Mesenchymal stem cell (in vitro differentiated cells and primary cell): ENCODE results near the gene STON1.
A peak's percentile ranks its signal among the peaks of the same experiment; 100 is the strongest.

Experiments
- DNase-seq: peaks from one replicate; pipeline ENCODE4 v3.0.0-alpha.2; 2013
- H2AFZ ChIP-seq: one replicate; pipeline ENCODE4 v1.6.1; 2013; ENCODE audit warnings: low read depth, mild to moderate bottlenecking, control low read depth, inconsistent platforms, low read length, moderate library complexity
- H2AK5ac ChIP-seq: 2 replicates; pipeline ENCODE4 v1.6.1; 2013; ENCODE audit warnings: low read length, moderate library complexity, mild to moderate bottlenecking, inconsistent platforms; ENCODE audit not compliant: severe bottlenecking
- H2BK120ac ChIP-seq: one replicate; pipeline ENCODE4 v1.6.1; 2013; ENCODE audit warnings: low read depth, mild to moderate bottlenecking, inconsistent platforms, low read length, moderate library complexity
- H2BK12ac ChIP-seq, 2 experiments: one replicate each; pipeline ENCODE4 v1.6.1; 2013; ENCODE audit warnings: inconsistent platforms in 2 of 2, low read length in 2 of 2, mild to moderate bottlenecking in 2 of 2, moderate library complexity in 2 of 2, control low read depth in 1 of 2
- H2BK15ac ChIP-seq: one replicate; pipeline ENCODE4 v1.6.1; 2013; ENCODE audit warnings: mild to moderate bottlenecking, low read depth, inconsistent platforms; ENCODE audit not compliant: poor library complexity, severe bottlenecking
- H2BK5ac ChIP-seq: 2 replicates; pipeline ENCODE4 v1.6.1; 2013; ENCODE audit warnings: low read depth, mild to moderate bottlenecking, low read length, control low read depth, inconsistent platforms; ENCODE audit not compliant: poor library complexity, severe bottlenecking
- H3K14ac ChIP-seq, 2 experiments: one replicate each; pipeline ENCODE4 v1.6.1; 2013; ENCODE audit warnings: inconsistent platforms in 2 of 2, low read length in 2 of 2, control low read depth in 1 of 2, mild to moderate bottlenecking in 1 of 2, moderate library complexity in 1 of 2
- H3K18ac ChIP-seq, 2 experiments: one replicate each; pipeline ENCODE4 v1.6.1; 2013; ENCODE audit warnings: inconsistent platforms in 2 of 2, low read length in 2 of 2, control low read depth in 1 of 2, low read depth in 1 of 2, mild to moderate bottlenecking in 1 of 2
- H3K23ac ChIP-seq, 2 experiments: one replicate each; pipeline ENCODE4 v1.6.1; 2013; ENCODE audit warnings: inconsistent platforms in 2 of 2, low read length in 2 of 2, mild to moderate bottlenecking in 2 of 2, moderate library complexity in 2 of 2, control low read depth in 1 of 2
- H3K27ac ChIP-seq: 2 replicates; pipeline ENCODE4 v1.5.1; 2013; ENCODE audit warnings: mild to moderate bottlenecking, moderate library complexity, low read length, control low read depth, inconsistent platforms; ENCODE audit not compliant: poor library complexity, severe bottlenecking
- H3K27me3 ChIP-seq, 2 experiments: 2 replicates each; pipeline versions ENCODE4 v1.6.1 to v1.7.0; 2013; ENCODE audit warnings: low read length in 2 of 2, mild to moderate bottlenecking in 2 of 2, moderate library complexity in 2 of 2, control low read depth in 1 of 2, inconsistent platforms in 1 of 2; ENCODE audit not compliant: control insufficient read depth in 1 of 2, insufficient read depth in 1 of 2
- H3K36me3 ChIP-seq, 2 experiments: 2 replicates each; pipeline versions ENCODE4 v1.6.1 to v1.7.0; 2013; ENCODE audit warnings: low read length in 2 of 2, control low read depth in 1 of 2, inconsistent platforms in 1 of 2, low read depth in 1 of 2, mild to moderate bottlenecking in 1 of 2; ENCODE audit not compliant: insufficient read depth in 2 of 2, control insufficient read depth in 1 of 2
- H3K4ac ChIP-seq, 2 experiments: one replicate each; pipeline ENCODE4 v1.6.1; 2013; ENCODE audit warnings: inconsistent platforms in 2 of 2, low read length in 2 of 2, mild to moderate bottlenecking in 2 of 2, moderate library complexity in 2 of 2, control low read depth in 1 of 2, low read depth in 1 of 2
- H3K4me1 ChIP-seq: 2 replicates; pipeline ENCODE4 v1.6.1; 2013; ENCODE audit warnings: low read depth, low read length, control low read depth; ENCODE audit not compliant: control insufficient read depth, insufficient read depth
- H3K4me2 ChIP-seq: 2 replicates; pipeline ENCODE4 v1.6.1; 2013; ENCODE audit warnings: low read length, mild to moderate bottlenecking, inconsistent platforms; ENCODE audit not compliant: poor library complexity, severe bottlenecking
- H3K4me3 ChIP-seq, 2 experiments: 2 replicates each; pipeline versions ENCODE4 v1.5.1 to v1.7.0; 2013; ENCODE audit warnings: low read length in 2 of 2, mild to moderate bottlenecking in 2 of 2, control low read depth in 1 of 2, low read depth in 1 of 2; ENCODE audit not compliant: insufficient read depth in 1 of 2
- H3K79me1 ChIP-seq: replicated peaks from 2 replicates; pipeline ENCODE4 v1.6.1; 2013; ENCODE audit warnings: mild to moderate bottlenecking, control low read depth, low read length, inconsistent platforms; ENCODE audit not compliant: poor library complexity, severe bottlenecking
- H3K9ac ChIP-seq: 2 replicates; pipeline ENCODE4 v1.7.0; 2013; ENCODE audit warnings: mild to moderate bottlenecking, low read length, moderate library complexity
- H3K9me3 ChIP-seq: 2 replicates; pipeline ENCODE4 v1.7.0; 2013; ENCODE audit warnings: mild to moderate bottlenecking, low read length; ENCODE audit not compliant: control insufficient read depth
- H4K8ac ChIP-seq: one replicate; pipeline ENCODE4 v1.6.1; 2013; ENCODE audit warnings: inconsistent platforms, mild to moderate bottlenecking, low read length, moderate library complexity
- H4K91ac ChIP-seq: one replicate; pipeline ENCODE4 v1.6.1; 2013; ENCODE audit warnings: mild to moderate bottlenecking, low read length, inconsistent platforms
- WGBS: methylation state at CpG from one replicate; pipeline ENCODE4 v1.1.7; 2013; ENCODE audit warnings: mixed read lengths; 5-methylcytosine and 5-hydroxymethylcytosine counted together

STON1 gene

GRCh38 chr2:48568547-48568946 lies 38.6 kb downstream of the STON1 start:
- no peak overlapping the region for H3K23ac ChIP-seq
- no peak overlapping the region for H3K4me3 ChIP-seq
- no peaks in the 10 kb centered on the region for H3K27me3 ChIP-seq
- no peak overlapping the region for H2BK15ac ChIP-seq
- H2AFZ ChIP-seq: no peak overlapping the region
- H3K4me1 ChIP-seq: peaks cover 4% of the 10 kb centered on the region
- H3K14ac ChIP-seq: no peak overlapping the region
- no peak overlapping the region for H2AK5ac ChIP-seq
- H2BK12ac ChIP-seq: no peak overlapping the region
- no peak overlapping the region for H3K9ac ChIP-seq
- H3K4ac ChIP-seq: no peak overlapping the region
- H4K8ac ChIP-seq: no peak overlapping the region
- 94% methylated on average over 3 of the region's 4 CpGs for WGBS
- no peaks in the 10 kb centered on the region for H3K9me3 ChIP-seq
- H3K18ac ChIP-seq: no peak overlapping the region
- no peak for DNase-seq
- no peak overlapping the region for H3K4me2 ChIP-seq
- H3K79me1 ChIP-seq: no peaks in the 10 kb centered on the region
- H2BK120ac ChIP-seq: no peak overlapping the region
- no peak overlapping the region for H4K91ac ChIP-seq
- no peaks in the 10 kb centered on the region for H3K36me3 ChIP-seq
- no peak overlapping the region for H2BK5ac ChIP-seq
- H3K27ac ChIP-seq: no peak overlapping the region

- Histone ChIP-seq H2BK5ac (no peak overlapping the region), H3K27ac (no peak overlapping the region), H2BK12ac (no peak overlapping the region), H3K79me1 (no peaks in the 10 kb centered on the region), H2BK120ac (no peak overlapping the region), H3K4ac (no peak overlapping the region), H3K4me1 (peaks cover 4% of the 10 kb centered on the region), H2AFZ (no peak overlapping the region), H3K14ac (no peak overlapping the region), H3K9ac (no peak overlapping the region), H4K91ac (no peak overlapping the region), H3K9me3 (no peaks in the 10 kb centered on the region), H3K23ac (no peak overlapping the region), H3K4me2 (no peak overlapping the region), H3K18ac (no peak overlapping the region), H2BK15ac (no peak overlapping the region), H3K36me3 (no peaks in the 10 kb centered on the region), H3K27me3 (no peaks in the 10 kb centered on the region), H4K8ac (no peak overlapping the region), H3K4me3 (no peak overlapping the region), H2AK5ac (no peak overlapping the region)
- DNase-seq: no peak
Observed at GRCh38 chr2:48569433-48569832, 39.5 kb downstream of the STON1 start.

- H2BK120ac ChIP-seq: no peak overlapping the region
Observed at GRCh38 chr2:48572816-48573215, 42.9 kb downstream of the STON1 start.

GRCh38 chr2:48574353-48575287 lies 44.7 kb downstream of the STON1 start:
- no peaks in the 10 kb centered on the region for H3K27me3 ChIP-seq
- H2BK120ac ChIP-seq: no peak overlapping the region
- no peak for DNase-seq
- H4K91ac ChIP-seq: no peak overlapping the region
- no peak overlapping the region for H4K8ac ChIP-seq
- no peak overlapping the region for H3K23ac ChIP-seq
- H3K4me2 ChIP-seq: no peak overlapping the region
- no peaks in the 10 kb centered on the region for H3K4me1 ChIP-seq
- no peaks in the 10 kb centered on the region for H3K36me3 ChIP-seq
- H3K18ac ChIP-seq: no peak overlapping the region
- H3K9ac ChIP-seq: no peak overlapping the region
- no peak overlapping the region for H3K4ac ChIP-seq
- H2BK5ac ChIP-seq: no peak overlapping the region
- H2AK5ac ChIP-seq: no peak overlapping the region
- H2AFZ ChIP-seq: no peak overlapping the region
- WGBS: 99% methylated on average over 3 of the region's 9 CpGs
- H2BK15ac ChIP-seq: no peak overlapping the region
- H3K79me1 ChIP-seq: no peaks in the 10 kb centered on the region
- no peak overlapping the region for H2BK12ac ChIP-seq
- H3K4me3 ChIP-seq: no peak overlapping the region
- no peaks in the 10 kb centered on the region for H3K9me3 ChIP-seq
- H3K27ac ChIP-seq: no peak overlapping the region
- H3K14ac ChIP-seq: no peak overlapping the region

More at GRCh38 chr2:48572816-48573215, 42.9 kb downstream of the STON1 start:
- 85% methylated on average over 5 of the region's 5 CpGs for WGBS
- peak overlapping the region in 1 of 2 experiments; percentile 83 for H3K14ac ChIP-seq
- no peak overlapping the region for H3K27ac ChIP-seq
- no peaks in the 10 kb centered on the region for H3K9me3 ChIP-seq
- no peak overlapping the region for H2BK5ac ChIP-seq
- no peak overlapping the region for H4K91ac ChIP-seq
- DNase-seq: no peak
- H3K36me3 ChIP-seq: no peaks in the 10 kb centered on the region
- H2BK12ac ChIP-seq: no peak overlapping the region
- H3K4ac ChIP-seq: no peak overlapping the region
- H3K4me3 ChIP-seq: no peak overlapping the region
- no peaks in the 10 kb centered on the region for H3K27me3 ChIP-seq
- H3K23ac ChIP-seq: no peak overlapping the region
- H3K4me1 ChIP-seq: no peaks in the 10 kb centered on the region
- no peak overlapping the region for H3K9ac ChIP-seq
- H2BK15ac ChIP-seq: no peak overlapping the region
- H2AK5ac ChIP-seq: no peak overlapping the region
- H3K4me2 ChIP-seq: no peak overlapping the region
- no peak overlapping the region for H2AFZ ChIP-seq
- H3K79me1 ChIP-seq: no peaks in the 10 kb centered on the region
- no peak overlapping the region for H4K8ac ChIP-seq
- peak overlapping the region in 1 of 2 experiments; percentile 16 for H3K18ac ChIP-seq
